ENCODE measurements around the gene CACNB4.

The CACNB4 gene

GRCh38 chr2:151984424-151985083, 114.3 kb downstream of the CACNB4 start:
- ChIA-PET POLR2A (ENCODE audit: low non-redundant PET) (no interaction called here), CTCF (interaction anchor here (0.8 kb wide), 1 partner anchor 11 kb away, joined by 3 read pairs; no protein-coding TSS in a partner anchor)
- DNase-seq (ENCODE audit: low spot score) = no peak
- TF ChIP-seq, protein P1, sequence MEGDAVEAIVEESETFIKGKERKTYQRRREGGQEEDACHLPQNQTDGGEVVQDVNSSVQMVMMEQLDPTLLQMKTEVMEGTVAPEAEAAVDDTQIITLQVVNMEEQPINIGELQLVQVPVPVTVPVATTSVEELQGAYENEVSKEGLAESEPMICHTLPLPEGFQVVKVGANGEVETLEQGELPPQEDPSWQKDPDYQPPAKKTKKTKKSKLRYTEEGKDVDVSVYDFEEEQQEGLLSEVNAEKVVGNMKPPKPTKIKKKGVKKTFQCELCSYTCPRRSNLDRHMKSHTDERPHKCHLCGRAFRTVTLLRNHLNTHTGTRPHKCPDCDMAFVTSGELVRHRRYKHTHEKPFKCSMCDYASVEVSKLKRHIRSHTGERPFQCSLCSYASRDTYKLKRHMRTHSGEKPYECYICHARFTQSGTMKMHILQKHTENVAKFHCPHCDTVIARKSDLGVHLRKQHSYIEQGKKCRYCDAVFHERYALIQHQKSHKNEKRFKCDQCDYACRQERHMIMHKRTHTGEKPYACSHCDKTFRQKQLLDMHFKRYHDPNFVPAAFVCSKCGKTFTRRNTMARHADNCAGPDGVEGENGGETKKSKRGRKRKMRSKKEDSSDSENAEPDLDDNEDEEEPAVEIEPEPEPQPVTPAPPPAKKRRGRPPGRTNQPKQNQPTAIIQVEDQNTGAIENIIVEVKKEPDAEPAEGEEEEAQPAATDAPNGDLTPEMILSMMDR (conservative IDR thresholded peaks at IDR 0.05; ENCODE audit: low read depth) = no peak
- no peak overlapping the region for H3K27ac ChIP-seq

DNA sequence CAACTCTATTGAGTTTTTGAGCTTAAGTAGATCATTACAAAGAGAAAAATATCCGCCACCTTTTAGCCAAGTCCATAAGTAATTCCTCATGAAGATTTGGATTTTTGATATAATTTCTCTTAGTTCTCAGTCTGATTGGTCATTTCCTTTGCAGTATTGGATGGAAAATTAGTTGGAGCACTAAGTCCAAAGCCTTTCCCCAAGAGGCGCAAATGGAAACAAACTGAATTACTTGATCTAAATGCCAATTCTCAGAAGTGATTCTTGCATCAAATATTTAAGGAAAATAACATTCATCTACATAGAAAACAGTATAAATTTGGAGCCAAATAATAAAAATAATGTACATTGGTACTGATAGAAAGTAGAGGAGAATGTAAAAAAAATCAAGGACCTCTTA, 115.6 kb downstream of the CACNB4 start:
- POLR2A ChIA-PET (ENCODE audit: low non-redundant PET) = no interaction called here
- TF ChIP-seq, protein P1 (conservative IDR thresholded peaks at IDR 0.05; ENCODE audit: low read depth) = no peak
- no peak for DNase-seq (ENCODE audit: low spot score)
- no peak overlapping the region for H3K27ac ChIP-seq
- CTCF ChIA-PET = interaction anchor here (0.7 to 1.4 kb wide), 2 partner anchors 16 to 71 kb away, joined by 3 to 5 read pairs; no protein-coding TSS in a partner anchor

GRCh38 chr2:151981886-151982285, 117.0 kb downstream of the CACNB4 start:
- TF ChIP-seq, protein P1 (conservative IDR thresholded peaks at IDR 0.05; ENCODE audit: low read depth) = no peak
- CTCF ChIA-PET = no interaction called here
- POLR2A ChIA-PET (ENCODE audit: low non-redundant PET) = no interaction called here
- DNase-seq (ENCODE audit: low spot score) = no peak
- no peak overlapping the region for H3K27ac ChIP-seq

GRCh38 chr2:151979694-151980093, 119.2 kb downstream of the CACNB4 start:
- POLR2A ChIA-PET (ENCODE audit: low non-redundant PET) = no interaction called here
- TF ChIP-seq, protein P1 (conservative IDR thresholded peaks at IDR 0.05; ENCODE audit: low read depth) = no peak
- DNase-seq (ENCODE audit: low spot score) = no peak
- no peak overlapping the region for H3K27ac ChIP-seq
- CTCF ChIA-PET = interaction anchor here (0.7 kb wide), 1 partner anchor 11 kb away, joined by 5 read pairs; no protein-coding TSS in a partner anchor

GRCh38 chr2:151978709-151979108, 120.1 kb downstream of the CACNB4 start:
- CTCF ChIA-PET = interaction anchor here (0.6 kb wide), 1 partner anchor 20 kb away, joined by 3 read pairs; no protein-coding TSS in a partner anchor
- no peak overlapping the region for H3K27ac ChIP-seq
- POLR2A ChIA-PET (ENCODE audit: low non-redundant PET) = no interaction called here
- TF ChIP-seq, protein P1 (conservative IDR thresholded peaks at IDR 0.05; ENCODE audit: low read depth) = no peak
- no peak for DNase-seq (ENCODE audit: low spot score)

DNA sequence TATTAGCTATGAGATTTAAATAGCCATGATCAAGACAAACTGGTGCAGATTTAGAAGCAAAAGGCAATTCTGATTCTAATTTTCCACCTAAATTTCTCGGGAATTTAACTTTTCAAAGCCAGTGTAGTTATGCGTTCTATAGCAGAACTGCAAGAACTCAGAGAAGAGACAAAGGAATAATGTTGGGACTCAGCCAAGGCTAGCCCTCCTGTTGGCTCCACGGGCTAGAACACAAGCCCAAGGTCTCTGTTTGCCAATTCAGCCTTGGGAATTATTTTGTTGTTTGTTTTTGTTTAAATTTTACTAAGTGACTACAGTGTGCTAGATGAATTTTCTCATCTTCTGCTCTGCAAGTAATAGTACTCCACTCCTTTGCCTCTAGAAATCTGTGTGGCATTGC, 121.2 kb downstream of the CACNB4 start:
- DNase-seq (ENCODE audit: low spot score) = no peak
- TF ChIP-seq, protein P1 (conservative IDR thresholded peaks at IDR 0.05; ENCODE audit: low read depth) = no peak
- POLR2A ChIA-PET (ENCODE audit: low non-redundant PET) = no interaction called here
- H3K27ac ChIP-seq = no peak overlapping the region
- CTCF ChIA-PET = no interaction called here
